Prostate gland (tissue), 2 donors: Measurements from ENCODE around the gene ACOXL. TPM values are rescaled to one million over a fixed set of nuclear protein-coding genes. Genes with fewer than 3 reads are reported as not detected.

Source experiments
- DNase-seq: peaks from one replicate; pipeline ENCODE4 v3.0.0-alpha.2; 2019; ENCODE audit warnings: low spot score
- H3K27ac ChIP-seq, 2 donors: fragments of 200-600 bp; sonication (generic); 2 replicates each; pipeline ENCODE4 v1.5.1; 2017 to 2019
- H3K27me3 ChIP-seq: fragments of 200-600 bp; sonication (generic); replicated peaks from 2 replicates; pipeline ENCODE4 v1.5.1; 2019; ENCODE audit not compliant: insufficient read depth
- H3K36me3 ChIP-seq, 2 donors: fragments of 200-600 bp; sonication (generic); 1 replicate in 1 of 2; 2 replicates in 1 of 2; pipeline versions ENCODE4 v1.5.1 to v1.8.1; 2017 to 2019
- H3K4me1 ChIP-seq: fragments of 200-600 bp; sonication (generic); replicated peaks from 2 replicates; pipeline ENCODE4 v1.5.1; 2019
- H3K4me3 ChIP-seq, 2 donors: fragments of 200-600 bp; sonication (generic); 2 replicates each; pipeline ENCODE4 v1.5.1; 2017 to 2019
- H3K9me3 ChIP-seq: fragments of 200-600 bp; sonication (generic); 2 replicates; pipeline ENCODE4 v1.5.1; 2017
- CTCF ChIP-seq, 4 experiments: fragments of 200-600 bp in 2 of 4; fragments of 450-650 bp in 2 of 4; sonication (generic) in 2 of 4; IDR thresholded peaks; 1 replicate in 3 of 4; 2 replicates in 1 of 4; pipeline ENCODE4 v1.5.1; 2016 to 2019; ENCODE audit warnings: antibody characterized with exemption in 4 of 4, mild to moderate bottlenecking in 2 of 4, moderate library complexity in 2 of 4
- POLR2A ChIP-seq: fragments of 450-650 bp; IDR thresholded peaks from one replicate; pipeline ENCODE4 v1.6.1; 2016; ENCODE audit warnings: antibody characterized with exemption, mild to moderate bottlenecking
- POLR2AphosphoS5 ChIP-seq: sonication (generic); formaldehyde crosslinking; IDR thresholded peaks from one replicate; pipeline ENCODE4 v1.6.1; 2017; ENCODE audit warnings: antibody characterized with exemption
- WGBS: methylation state at CpG from one replicate; pipeline ENCODE4 v1.1.5; 2018; 5-methylcytosine and 5-hydroxymethylcytosine counted together
- intact Hi-C: fragments of 100-400 bp; cut with DNase I; formaldehyde crosslinking; loops from one replicate; pipeline ENCODE4 v1.14.2; 2022
- total RNA-seq, 2 donors: library from RNA; depleted of rRNA; stranded (reverse); fragments of >200 nt; gene quantifications; one replicate each; pipeline ENCODE4 v1.1.0, GENCODE V29; 2016

ACOXL gene
- total RNA-seq, 2 donors from 2014 or later = 8.0 to 8.3 TPM

GRCh38 chr2:110829413-110830146 lies 97.2 kb downstream of the ACOXL start:
- H3K36me3 ChIP-seq = no peaks in the 10 kb centered on the region
- H3K27ac ChIP-seq = no peak overlapping the region
- H3K9me3 ChIP-seq = no peaks in the 10 kb centered on the region
- DNase-seq = no peak
- H3K4me3 ChIP-seq = no peak overlapping the region
- H3K4me1 ChIP-seq = no peaks in the 10 kb centered on the region
- TF ChIP-seq POLR2AphosphoS5 (no peak), CTCF (IDR thresholded peaks at IDR 0.05) (no peak), POLR2A (no peak)
- intact Hi-C loops = no loop called here
- WGBS = 78% methylated on average over 6 of the region's 6 CpGs
- no peaks in the 10 kb centered on the region for H3K27me3 ChIP-seq

- no peak for TF ChIP-seq POLR2AphosphoS5
- no peak for TF ChIP-seq CTCF (IDR thresholded peaks at IDR 0.05)
- TF ChIP-seq POLR2A = no peak
- DNase-seq = no peak
- intact Hi-C loops = no loop called here
- no peaks in the 10 kb centered on the region for H3K36me3 ChIP-seq
- no peak overlapping the region for H3K4me3 ChIP-seq
- H3K9me3 ChIP-seq = no peaks in the 10 kb centered on the region
- WGBS = 50% methylated on average over 1 of the region's 1 CpG
- H3K27me3 ChIP-seq = no peaks in the 10 kb centered on the region
- H3K4me1 ChIP-seq = no peaks in the 10 kb centered on the region
- H3K27ac ChIP-seq = no peak overlapping the region
Observed at GRCh38 chr2:110832740-110833139, 100.4 kb downstream of the ACOXL start.

- Histone ChIP-seq H3K36me3 (no peaks in the 10 kb centered on the region), H3K4me3 (no peak overlapping the region), H3K27me3 (no peaks in the 10 kb centered on the region), H3K27ac (no peak overlapping the region), H3K9me3 (no peaks in the 10 kb centered on the region), H3K4me1 (no peaks in the 10 kb centered on the region)
- no peak for TF ChIP-seq POLR2A
- TF ChIP-seq CTCF (IDR thresholded peaks at IDR 0.05) = no peak
- no peak for TF ChIP-seq POLR2AphosphoS5
- no peak for DNase-seq
- 70% methylated on average over 7 of the region's 7 CpGs for WGBS
- intact Hi-C loops = no loop called here
Observed at GRCh38 chr2:110834134-110834827, 101.9 kb downstream of the ACOXL start.

GRCh38 chr2:110836671-110837070 lies 104.3 kb downstream of the ACOXL start:
- no peaks in the 10 kb centered on the region for H3K4me1 ChIP-seq
- no peaks in the 10 kb centered on the region for H3K9me3 ChIP-seq
- no peak overlapping the region for H3K27ac ChIP-seq
- intact Hi-C loops = no loop called here
- no peaks in the 10 kb centered on the region for H3K27me3 ChIP-seq
- H3K36me3 ChIP-seq = no peaks in the 10 kb centered on the region
- DNase-seq = no peak
- no peak overlapping the region for H3K4me3 ChIP-seq
- WGBS = 74% methylated on average over 8 of the region's 8 CpGs
- TF ChIP-seq POLR2A (no peak), POLR2AphosphoS5 (no peak), CTCF (IDR thresholded peaks at IDR 0.05) (no peak)
